Osteoblast (primary cell): Measurements from ENCODE around the gene CACNA1D. TPM values are rescaled to one million over a fixed set of nuclear protein-coding genes. Genes with fewer than 3 reads are reported as not detected.

Experiments used
- DNase-seq: peaks from one replicate; pipeline ENCODE4 v3.0.0; 2011; ENCODE audit warnings: low spot score, mixed read lengths; ENCODE audit not compliant: insufficient read length; ENCODE audit errors: missing footprints
- H2AFZ ChIP-seq: 2 replicates; pipeline ENCODE4 v1.6.0; 2011; ENCODE audit warnings: mild to moderate bottlenecking, low read length
- H3K27ac ChIP-seq: 2 replicates; pipeline ENCODE4 v1.5.1; 2011; ENCODE audit warnings: mild to moderate bottlenecking, low read depth, low read length, moderate library complexity
- H3K27me3 ChIP-seq: 2 replicates; pipeline ENCODE4 v1.6.0; 2012; ENCODE audit warnings: mild to moderate bottlenecking, control low read depth, inconsistent platforms, low read length, moderate library complexity; ENCODE audit not compliant: insufficient read depth
- H3K36me3 ChIP-seq: 2 replicates; pipeline ENCODE4 v1.5.1; 2011; ENCODE audit warnings: mild to moderate bottlenecking, low read length, control low read depth, moderate library complexity; ENCODE audit not compliant: insufficient read depth
- H3K4me1 ChIP-seq: 2 replicates; pipeline ENCODE4 v1.5.1; 2011; ENCODE audit warnings: mild to moderate bottlenecking, low read length, control low read depth, moderate library complexity; ENCODE audit not compliant: insufficient read depth
- H3K4me2 ChIP-seq: 2 replicates; pipeline ENCODE4 v1.6.0; 2011; ENCODE audit warnings: mild to moderate bottlenecking, low read length; ENCODE audit not compliant: insufficient read depth
- H3K4me3 ChIP-seq: fragments of 200-600 bp; sonication (generic); 3 replicates; pipeline ENCODE4 v1.5.1; 2012; ENCODE audit warnings: mild to moderate bottlenecking, low read length, inconsistent platforms; ENCODE audit not compliant: insufficient read depth
- H3K79me2 ChIP-seq: 2 replicates; pipeline ENCODE4 v1.6.0; 2012; ENCODE audit warnings: mild to moderate bottlenecking, low read length, control low read depth, inconsistent platforms; ENCODE audit not compliant: insufficient read depth
- H3K9me3 ChIP-seq: 2 replicates; pipeline ENCODE4 v1.5.1; 2011; ENCODE audit warnings: low read depth, low read length, control low read depth
- H4K20me1 ChIP-seq: 2 replicates; pipeline ENCODE4 v1.6.0; 2012; ENCODE audit warnings: mild to moderate bottlenecking, low read length, control low read depth; ENCODE audit not compliant: insufficient read depth
- total RNA-seq: library from RNA; depleted of rRNA; stranded (reverse); fragments of >200 nt; gene quantifications from 2 replicates; pipeline ENCODE4 v1.2.3, GENCODE V29; 2012
- TF ChIP-seq, protein P1 (sequence below): IDR thresholded peaks from 2 replicates; pipeline ENCODE4 v1.5.1; 2011; ENCODE audit warnings: mild to moderate bottlenecking, low read depth, low read length, moderate library complexity; ENCODE audit errors: extremely low read depth

The CACNA1D gene
- total RNA-seq, 1 donor: under 0.01 TPM

DNA sequence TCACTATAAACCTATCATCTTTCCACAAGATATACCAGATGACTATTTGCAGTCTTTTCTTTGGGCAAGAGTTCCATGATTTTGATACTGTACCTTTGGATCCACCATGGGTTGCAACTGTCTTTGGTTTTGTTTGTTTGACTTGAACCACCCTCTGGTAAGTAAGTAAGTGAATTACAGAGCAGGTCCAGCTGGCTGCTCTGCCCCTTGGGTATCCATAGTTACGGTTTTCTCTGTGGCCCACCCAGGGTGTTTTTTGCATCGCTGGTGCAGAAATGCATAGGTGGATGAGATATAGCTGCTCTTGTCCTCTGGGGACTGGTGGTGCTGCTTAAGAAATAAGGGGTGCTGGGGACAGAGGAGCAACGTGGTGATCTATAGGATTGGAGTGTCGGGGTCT, 318.0 kb downstream of the CACNA1D start:
- no peak overlapping the region for H3K4me2 ChIP-seq
- H4K20me1 ChIP-seq: no peaks in the 10 kb centered on the region
- no peak overlapping the region for H3K4me3 ChIP-seq
- no peaks in the 10 kb centered on the region for H3K36me3 ChIP-seq
- TF ChIP-seq, protein P1, sequence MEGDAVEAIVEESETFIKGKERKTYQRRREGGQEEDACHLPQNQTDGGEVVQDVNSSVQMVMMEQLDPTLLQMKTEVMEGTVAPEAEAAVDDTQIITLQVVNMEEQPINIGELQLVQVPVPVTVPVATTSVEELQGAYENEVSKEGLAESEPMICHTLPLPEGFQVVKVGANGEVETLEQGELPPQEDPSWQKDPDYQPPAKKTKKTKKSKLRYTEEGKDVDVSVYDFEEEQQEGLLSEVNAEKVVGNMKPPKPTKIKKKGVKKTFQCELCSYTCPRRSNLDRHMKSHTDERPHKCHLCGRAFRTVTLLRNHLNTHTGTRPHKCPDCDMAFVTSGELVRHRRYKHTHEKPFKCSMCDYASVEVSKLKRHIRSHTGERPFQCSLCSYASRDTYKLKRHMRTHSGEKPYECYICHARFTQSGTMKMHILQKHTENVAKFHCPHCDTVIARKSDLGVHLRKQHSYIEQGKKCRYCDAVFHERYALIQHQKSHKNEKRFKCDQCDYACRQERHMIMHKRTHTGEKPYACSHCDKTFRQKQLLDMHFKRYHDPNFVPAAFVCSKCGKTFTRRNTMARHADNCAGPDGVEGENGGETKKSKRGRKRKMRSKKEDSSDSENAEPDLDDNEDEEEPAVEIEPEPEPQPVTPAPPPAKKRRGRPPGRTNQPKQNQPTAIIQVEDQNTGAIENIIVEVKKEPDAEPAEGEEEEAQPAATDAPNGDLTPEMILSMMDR: no peak
- H3K9me3 ChIP-seq: no peaks in the 10 kb centered on the region
- peaks cover 7% of the 10 kb centered on the region for H3K27me3 ChIP-seq
- H2AFZ ChIP-seq: no peak overlapping the region
- no peaks in the 10 kb centered on the region for H3K79me2 ChIP-seq
- DNase-seq: no peak
- H3K4me1 ChIP-seq: no peaks in the 10 kb centered on the region
- H3K27ac ChIP-seq: no peak overlapping the region

DNA sequence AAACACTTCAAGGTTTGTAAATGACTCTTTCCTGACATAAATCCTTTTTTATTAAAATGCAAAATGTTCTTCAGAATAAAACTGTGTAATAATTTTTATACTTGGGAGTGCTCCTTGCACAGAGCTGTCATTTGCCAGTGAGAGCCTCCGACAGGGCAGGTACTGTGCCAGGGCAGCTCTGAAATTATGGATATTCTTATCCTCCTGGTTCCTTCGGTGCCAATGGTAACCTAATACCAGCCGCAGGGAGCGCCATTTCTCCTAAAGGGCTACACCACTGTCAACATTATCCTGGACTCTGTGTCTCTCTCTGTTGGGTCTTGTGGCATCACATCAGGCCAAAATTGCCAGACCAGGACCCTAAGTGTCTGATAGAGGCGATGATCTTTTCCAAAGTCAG, 318.8 kb downstream of the CACNA1D start:
- Histone ChIP-seq H2AFZ (no peak overlapping the region), H3K9me3 (no peaks in the 10 kb centered on the region), H3K4me3 (no peak overlapping the region), H3K79me2 (no peaks in the 10 kb centered on the region), H3K27ac (no peak overlapping the region), H3K4me1 (no peaks in the 10 kb centered on the region), H3K27me3 (peaks cover 7% of the 10 kb centered on the region), H3K36me3 (no peaks in the 10 kb centered on the region), H4K20me1 (no peaks in the 10 kb centered on the region), H3K4me2 (no peak overlapping the region)
- TF ChIP-seq, protein P1: peak; percentile 32
- no peak for DNase-seq

DNA sequence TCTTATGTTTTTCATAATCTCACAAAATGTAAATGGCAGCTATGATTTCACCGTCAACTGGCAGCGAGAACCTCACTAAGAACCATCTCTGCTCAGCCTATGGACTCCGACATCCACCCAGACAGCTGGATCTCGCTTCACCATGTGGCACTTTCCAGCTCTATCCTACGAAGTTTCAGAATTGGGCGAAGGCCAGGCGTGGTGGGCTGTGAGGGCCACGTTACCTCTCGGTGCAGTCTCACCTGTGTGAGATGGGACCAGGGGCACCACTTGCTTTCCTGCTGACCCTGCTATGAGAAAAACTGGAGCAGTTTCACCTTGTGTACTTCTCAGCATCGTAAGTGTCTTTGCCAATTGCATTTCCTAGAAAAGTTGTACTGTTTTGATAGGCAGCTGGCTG, 319.5 kb downstream of the CACNA1D start:
- no peak overlapping the region for H2AFZ ChIP-seq
- no peaks in the 10 kb centered on the region for H4K20me1 ChIP-seq
- H3K27me3 ChIP-seq: peaks cover 7% of the 10 kb centered on the region
- H3K4me2 ChIP-seq: no peak overlapping the region
- H3K79me2 ChIP-seq: no peaks in the 10 kb centered on the region
- no peak overlapping the region for H3K4me3 ChIP-seq
- no peaks in the 10 kb centered on the region for H3K36me3 ChIP-seq
- H3K9me3 ChIP-seq: no peaks in the 10 kb centered on the region
- no peaks in the 10 kb centered on the region for H3K4me1 ChIP-seq
- no peak for DNase-seq
- no peak overlapping the region for H3K27ac ChIP-seq
- TF ChIP-seq, protein P1: no peak

DNA sequence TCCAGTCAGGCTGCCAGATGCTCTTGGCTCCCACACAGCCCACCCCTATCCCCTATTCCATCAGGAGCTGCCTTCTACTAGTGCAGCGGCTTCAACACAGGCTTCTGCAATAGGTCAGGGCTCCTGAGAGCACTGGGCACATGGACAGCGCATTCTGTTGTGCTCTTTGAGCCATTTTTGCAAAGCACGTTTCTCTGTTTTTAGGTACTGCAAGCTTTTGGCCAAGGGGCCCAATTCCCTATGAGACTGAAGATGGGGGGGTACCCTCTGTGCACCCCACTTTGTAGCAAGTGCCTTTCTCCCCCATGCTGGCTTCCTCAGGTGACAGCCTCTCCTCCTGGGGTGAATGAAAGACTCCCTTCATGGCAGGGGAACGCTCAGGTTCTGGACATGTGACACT, 320.7 kb downstream of the CACNA1D start:
- H3K79me2 ChIP-seq: no peaks in the 10 kb centered on the region
- no peak overlapping the region for H3K4me2 ChIP-seq
- DNase-seq: no peak
- H3K36me3 ChIP-seq: no peaks in the 10 kb centered on the region
- H3K27me3 ChIP-seq: peaks cover 7% of the 10 kb centered on the region
- no peak overlapping the region for H3K4me3 ChIP-seq
- no peaks in the 10 kb centered on the region for H3K9me3 ChIP-seq
- no peaks in the 10 kb centered on the region for H4K20me1 ChIP-seq
- H3K27ac ChIP-seq: no peak overlapping the region
- no peaks in the 10 kb centered on the region for H3K4me1 ChIP-seq
- H2AFZ ChIP-seq: no peak overlapping the region
- TF ChIP-seq, protein P1: no peak
